Measurements from ENCODE around the gene PIGV.
"Not testable (repeated sequence)": the region's sequence is repeated elsewhere in the genome, so short reads cannot be mapped to it uniquely, and the experiment has no call there.

Gene PIGV

DNA sequence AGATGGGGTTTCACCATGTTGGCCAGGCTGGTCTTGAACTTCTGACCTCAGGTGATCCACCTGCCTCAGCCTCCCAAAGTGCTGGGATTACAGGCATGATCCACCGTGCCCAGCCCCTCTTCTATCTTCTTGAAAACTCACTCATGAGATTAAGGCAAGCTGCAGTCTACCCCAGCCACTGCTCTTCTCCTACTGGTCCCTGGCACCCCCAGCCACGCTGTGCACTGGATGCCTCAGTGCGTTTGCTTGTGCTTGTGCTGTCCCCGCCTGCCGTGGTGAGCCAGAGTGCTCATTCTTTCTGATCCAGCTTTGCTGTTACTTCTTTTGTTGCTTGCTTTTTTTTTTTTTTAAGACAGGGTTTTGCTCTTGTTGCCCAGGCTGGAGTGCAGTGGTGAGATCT is 49.9 kb downstream of the PIGV start:
- DNase-seq = not testable (repeated sequence)

DNA sequence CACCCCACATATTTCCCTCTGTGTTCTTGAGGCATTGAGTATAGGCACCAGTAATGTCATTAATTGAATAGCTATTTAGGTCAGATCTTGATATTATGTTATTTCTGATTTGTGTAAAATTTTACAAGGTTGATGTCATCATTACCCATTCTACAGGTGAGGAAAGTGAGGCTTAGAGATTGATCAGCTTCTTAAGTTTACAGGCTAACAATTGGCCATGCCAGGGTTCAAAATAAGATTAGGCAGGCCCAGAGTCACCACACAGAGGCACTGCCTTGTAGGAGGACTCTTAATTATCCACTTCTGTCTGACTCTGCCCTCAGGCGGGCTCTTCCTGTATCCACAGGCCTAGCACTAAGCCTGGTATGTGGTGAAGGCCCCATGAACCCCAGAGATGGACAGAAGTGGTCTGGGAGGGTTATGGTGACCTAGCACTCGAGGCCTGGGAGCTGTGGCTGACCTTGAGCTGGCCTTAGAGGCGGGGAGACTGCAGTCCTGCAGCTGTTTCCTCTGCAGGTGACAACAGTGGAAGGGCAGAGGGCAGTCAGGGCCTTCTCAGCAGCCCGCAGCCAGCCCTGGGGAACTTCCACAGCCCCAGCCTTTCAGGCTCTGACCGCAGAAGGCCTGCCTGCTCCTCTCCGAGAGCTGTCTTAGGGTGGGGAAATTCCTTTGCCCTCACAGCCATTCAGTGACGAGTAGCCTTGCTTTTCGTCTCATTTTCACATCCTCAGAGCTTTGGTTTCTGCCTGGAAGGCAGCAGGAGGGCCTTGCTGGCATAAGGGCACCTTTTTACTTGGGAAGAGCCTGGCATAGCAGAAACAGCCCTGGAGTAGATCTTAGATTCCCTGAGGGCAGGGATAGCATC is 51.0 kb downstream of the PIGV start:
- DNase-seq = no peak

DNA sequence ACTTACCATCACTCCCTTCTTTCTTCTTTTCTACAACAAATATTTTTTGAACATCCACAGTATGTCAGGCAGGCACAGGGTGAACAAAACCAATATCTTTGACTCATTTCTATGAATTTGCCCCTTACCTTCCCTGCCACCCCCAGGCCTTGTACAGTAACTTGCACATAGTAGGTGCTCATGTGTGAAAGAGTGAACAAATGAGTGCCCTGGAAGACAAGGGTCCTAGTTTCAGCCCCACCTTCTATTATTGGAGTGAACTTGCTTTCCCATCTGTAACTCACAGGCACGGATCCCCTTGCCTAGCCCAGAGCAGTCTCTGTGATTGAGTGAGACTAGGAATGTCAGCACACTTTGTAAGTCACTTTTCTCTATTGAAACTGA is 51.6 kb downstream of the PIGV start:
- DNase-seq = no peak

DNA sequence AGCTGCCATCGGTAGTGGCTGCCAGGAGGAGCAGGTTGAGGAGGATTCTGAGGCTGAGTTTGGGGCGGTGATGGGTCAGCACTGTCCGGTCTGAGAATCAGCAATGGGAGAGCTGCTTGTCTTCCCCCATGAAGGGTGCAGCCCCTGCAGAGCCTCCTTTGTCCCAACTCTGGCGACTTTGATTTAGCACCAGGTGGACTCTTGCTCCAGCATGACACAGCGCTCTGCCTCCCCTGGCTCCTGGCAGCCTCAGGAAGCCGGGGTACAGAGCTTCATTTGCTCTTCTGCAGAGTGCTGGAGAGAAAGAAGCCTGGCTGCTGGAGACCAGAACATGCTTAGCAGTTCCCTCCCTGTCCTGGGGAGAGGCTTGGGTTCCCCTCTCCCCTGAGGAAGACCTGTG is 52.0 kb downstream of the PIGV start:
- DNase-seq = no peak

DNA sequence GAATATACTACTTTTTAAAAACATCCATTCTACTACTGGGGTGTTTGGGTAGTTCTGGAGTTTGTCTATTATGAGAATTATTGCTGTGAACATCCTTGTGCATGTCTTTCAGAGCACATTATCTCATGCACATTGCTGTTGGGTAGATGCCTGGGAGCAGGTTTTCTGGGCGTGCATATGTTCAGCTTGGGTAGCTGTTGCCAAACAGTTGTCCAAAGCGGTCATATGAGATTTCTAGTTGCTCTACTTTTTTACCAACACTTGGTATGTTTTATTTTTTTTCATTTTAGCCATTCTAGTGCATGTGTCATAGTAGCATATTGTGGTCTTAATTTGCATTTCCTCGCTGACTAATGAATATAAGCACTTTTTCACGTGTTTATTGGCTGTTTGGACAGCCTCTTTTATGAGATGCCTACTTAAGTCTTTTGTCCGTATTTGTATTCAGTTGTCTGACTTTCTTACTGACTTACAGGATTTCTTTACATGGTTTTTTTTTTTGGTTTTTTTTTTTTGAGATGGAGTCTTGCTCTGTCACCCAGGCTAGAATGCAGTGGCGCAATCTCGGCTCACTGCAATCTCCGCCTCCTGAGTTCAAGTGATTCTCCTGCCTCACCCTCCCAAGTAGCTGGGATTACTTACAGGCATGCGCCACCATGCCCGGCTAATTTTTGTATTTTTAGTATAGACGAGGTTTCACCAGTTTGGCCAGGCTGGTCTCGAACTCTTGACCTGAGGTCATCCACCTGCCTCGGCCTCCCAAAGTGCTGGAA is 56.9 kb downstream of the PIGV start:
- no peak for DNase-seq

DNA sequence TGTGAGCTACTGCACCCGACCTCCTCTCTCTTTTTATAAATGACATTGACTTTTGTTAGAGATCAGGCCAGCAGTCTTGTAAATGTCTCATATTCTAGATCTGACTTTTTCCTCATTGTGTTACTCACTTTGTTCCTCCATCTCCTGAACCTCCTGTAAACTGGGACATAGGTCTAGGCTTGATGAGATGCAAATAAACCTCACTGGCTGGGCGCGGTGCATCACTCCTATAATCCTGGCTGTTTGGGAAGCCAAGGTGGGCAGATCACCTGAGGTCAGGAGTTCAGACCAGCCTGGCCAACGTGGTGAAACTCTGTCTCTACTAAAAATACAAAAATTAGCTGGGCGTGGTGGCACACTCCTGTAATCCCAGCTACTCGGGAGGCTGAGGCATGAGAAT is 60.1 kb downstream of the PIGV start:
- DNase-seq = not testable (repeated sequence)

Data from right hindlimb (tissue), 1 donor.